Ramos (cell line): Measurements from ENCODE around the gene COL26A1.
"Not testable (repeated sequence)": the region's sequence is repeated elsewhere in the genome, so short reads cannot be mapped to it uniquely, and the experiment has no call there.

Source experiments
- in situ Hi-C: fragments of 300-500 bp; cut with MboI; formaldehyde crosslinking; loops from one replicate; pipeline ENCODE4 v1.14.3; 2022; ENCODE audit warnings: low sequenced_read_pairs; ENCODE audit not compliant: unreplicated experiment

COL26A1 gene

DNA sequence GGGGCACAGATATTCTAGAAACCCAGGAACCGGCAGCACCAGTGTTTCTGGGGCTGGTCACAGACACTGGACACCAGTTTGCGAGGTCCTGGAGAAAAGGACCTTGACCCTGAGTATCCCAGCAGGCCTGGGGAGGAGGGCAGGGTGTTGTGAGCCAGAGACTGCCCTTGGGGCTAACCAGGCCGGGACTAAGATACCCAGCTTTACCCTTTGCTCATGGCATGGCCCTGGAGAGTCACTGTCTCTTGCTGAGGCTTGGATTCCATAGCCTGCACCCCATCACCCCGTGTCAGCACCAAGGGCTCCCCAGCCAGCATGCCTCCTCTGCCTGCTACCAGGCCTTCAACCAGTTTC is 124.4 kb downstream of the COL26A1 start:
- in situ Hi-C loops = no loop called here

DNA sequence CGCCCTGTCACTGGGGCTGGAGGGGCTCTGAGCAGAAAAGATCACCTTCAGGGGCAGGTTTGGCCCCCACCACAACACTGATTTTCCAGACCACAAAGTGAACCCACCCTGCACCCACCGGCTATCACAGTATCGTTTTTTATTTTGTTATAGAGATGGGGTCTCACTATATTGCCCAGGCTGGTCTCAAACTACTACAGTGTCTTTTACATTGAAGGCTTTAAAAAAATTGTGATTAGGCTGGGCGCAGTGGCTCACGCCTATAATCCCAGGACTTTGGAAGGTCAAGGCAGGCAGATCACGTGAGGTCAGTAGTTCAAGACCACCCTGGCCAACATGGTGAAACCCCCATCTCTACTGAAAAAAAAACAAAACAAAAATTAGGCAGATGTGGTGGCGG is 125.1 kb downstream of the COL26A1 start:
- in situ Hi-C loops = no loop called here

DNA sequence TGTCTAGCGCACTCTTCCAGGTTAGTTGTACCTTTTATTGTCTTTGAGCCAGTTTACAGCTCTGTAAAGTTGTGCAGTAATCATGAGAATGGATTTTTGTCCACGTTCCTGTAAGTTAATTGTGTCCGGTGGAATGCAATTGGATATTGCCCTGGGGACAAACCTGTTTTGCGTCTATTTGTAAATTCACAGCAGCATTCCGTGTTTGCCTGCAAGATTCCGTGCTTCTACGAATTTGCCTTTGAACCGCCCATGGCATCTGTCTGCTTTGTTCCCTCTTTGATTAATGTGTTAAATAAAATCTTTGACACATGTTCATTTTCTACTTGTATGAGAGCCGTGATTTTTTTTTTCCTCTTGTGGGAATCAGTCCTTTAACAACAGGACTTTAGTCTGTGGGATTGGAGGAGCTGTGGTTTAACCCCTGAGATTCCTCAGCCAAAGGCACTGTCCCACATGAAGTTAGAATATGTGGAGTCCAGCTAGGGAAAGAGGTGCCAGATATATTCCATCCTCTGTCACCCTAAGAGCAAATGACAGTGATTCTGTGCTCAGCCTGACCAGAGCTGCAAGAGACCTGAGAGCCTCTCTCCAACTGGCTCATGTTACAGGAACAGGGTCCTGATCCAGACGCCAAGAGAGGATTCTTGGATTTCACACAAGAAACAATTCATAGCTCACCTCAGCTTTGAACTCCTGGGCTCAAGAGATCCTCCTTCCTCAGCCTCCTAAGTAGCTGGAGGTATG is 126.3 kb downstream of the COL26A1 start:
- in situ Hi-C loops = no loop called here

DNA sequence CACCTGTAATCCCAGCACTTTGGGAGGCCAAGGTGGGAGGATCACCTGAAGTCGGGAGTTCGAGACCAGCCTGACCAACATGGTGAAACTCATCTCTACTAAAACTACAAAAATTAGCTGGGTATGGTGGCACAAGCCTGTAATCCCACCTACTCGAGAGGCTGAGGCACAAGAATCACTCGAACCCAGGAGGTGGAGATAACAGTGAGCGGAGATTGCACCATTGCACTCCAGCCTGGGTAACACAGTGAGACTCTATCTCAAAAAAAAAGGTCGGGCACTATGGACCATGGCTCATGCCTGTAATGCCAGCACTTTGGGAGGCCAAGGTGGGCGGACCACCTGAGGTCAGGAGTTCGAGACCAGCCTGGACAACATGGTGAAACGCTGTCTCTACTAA is 127.8 kb downstream of the COL26A1 start:
- in situ Hi-C loops = not testable (repeated sequence)

DNA sequence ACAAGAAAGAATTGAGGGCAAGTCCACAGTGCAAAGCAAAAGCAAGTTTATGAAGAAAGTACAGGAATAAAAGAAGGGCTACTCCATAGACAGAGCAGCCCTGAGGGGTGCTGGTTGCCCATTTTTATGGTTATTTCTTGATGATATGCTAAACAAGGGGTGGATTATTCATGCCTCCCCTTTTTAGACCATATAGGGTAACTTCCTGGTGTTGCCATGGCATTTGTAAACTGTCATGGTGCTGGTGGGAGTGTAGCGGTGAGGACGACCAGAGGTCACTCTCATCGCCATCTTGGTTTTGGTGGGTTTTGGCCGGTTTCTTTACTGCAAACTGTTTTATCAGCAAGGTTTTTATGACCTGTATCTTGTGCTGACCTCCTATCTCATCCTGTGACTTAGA is 128.8 kb downstream of the COL26A1 start:
- in situ Hi-C loops = not testable (repeated sequence)

DNA sequence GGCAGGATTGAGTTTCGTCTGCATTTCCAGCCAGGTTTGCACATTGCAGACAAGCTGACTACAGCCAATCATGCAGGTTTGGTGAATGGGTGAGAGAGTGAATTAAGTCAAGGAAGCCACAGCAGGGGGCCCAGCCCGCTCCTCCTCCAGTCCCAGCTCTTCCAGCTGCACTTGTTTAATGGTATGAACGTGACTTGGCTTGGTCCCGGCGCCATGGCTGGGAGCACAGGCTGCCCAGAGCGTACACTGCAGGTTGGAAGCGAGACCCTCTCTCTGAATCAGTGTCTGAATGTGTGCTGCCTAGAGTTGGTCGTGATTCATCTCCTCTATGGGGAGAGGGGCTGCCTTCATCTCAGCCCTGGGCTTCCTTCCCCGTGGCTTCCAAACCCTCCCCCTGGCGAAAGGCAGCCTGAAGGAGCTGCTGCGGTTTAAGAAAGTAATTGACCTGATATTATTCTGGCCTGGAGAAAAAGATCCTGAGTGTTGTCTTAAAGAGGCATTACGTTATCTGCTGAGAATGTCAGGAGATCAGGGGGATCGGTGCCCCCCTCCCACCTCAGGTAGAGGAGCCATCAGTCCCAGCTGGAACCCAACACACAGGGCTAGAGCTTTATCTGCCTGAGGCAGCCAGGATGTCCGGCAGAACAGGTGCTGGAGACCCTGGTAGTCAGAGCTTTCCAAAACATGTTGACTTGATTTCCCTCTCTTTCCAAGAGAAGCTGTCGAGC is 132.1 kb downstream of the COL26A1 start:
- in situ Hi-C loops = no loop called here

DNA sequence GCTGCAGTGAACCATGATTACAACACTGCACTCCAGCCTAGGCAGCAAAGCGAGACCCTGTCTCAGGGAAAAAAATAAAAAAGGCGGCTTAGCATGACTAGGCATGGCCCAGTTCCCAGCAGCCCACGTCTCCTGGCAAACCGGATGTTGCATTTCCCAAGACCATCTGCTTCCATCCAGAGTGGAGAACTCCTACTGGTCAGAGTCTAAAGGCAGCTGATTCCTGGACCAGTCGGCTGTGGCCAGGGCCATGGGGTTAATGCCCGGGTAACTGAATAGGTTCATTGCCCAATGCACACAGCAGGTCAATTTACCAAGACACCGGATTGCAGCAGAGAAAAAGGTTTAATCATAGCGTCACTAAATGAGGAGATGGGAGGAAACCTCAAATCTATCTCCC is 133.3 kb downstream of the COL26A1 start:
- in situ Hi-C loops = no loop called here

DNA sequence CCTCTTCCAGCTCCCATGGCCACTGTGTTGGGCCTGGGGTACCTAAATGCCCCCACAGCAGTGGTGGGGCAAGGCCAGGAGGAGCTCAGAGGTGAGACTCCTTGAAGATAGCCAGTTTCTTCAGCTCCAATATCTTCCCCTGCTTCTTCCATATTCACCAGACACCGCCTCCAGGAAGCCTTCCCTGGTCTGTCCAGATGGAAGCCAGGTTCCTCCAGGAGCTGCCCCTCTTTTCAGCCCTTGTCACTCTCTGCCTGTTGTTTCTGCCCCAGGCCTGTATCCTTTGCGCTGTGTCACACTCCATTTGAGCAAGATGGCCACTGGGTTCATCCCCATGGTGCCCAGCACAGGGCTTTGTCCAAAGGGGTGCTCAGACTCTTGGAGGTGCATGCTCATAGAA is 138.7 kb downstream of the COL26A1 start:
- in situ Hi-C loops = no loop called here

DNA sequence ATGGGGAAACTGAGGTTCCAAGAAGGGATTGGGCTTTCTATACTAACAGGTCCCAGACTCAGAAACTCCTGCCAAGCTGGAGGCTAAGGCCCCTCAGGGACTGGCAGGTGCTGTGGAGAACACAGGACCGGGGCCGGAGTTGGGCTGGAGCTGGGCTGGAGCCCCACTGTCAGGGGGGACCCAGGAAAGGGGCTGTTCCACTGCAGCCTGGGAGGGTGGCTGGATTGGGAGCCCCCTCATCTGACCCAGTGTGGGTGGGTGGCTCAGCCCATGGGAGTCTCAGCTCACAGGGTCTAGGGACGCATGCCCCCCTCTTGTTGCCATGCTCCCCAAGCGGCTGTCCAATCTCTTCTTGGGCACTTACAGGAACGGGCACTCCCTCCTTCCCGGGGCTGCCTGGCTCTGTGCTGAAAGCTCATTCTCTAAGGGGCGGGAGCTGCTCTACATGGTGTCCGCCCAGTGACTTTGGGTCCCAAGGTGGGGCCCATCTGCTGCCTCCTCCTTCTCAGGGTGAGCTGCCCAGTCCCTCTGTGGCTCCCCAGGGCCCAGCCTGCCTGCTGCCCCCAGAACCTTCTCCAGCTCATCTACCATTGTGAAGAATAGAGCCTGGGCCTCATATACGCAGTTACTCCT is 139.9 kb downstream of the COL26A1 start:
- in situ Hi-C loops = no loop called here

DNA sequence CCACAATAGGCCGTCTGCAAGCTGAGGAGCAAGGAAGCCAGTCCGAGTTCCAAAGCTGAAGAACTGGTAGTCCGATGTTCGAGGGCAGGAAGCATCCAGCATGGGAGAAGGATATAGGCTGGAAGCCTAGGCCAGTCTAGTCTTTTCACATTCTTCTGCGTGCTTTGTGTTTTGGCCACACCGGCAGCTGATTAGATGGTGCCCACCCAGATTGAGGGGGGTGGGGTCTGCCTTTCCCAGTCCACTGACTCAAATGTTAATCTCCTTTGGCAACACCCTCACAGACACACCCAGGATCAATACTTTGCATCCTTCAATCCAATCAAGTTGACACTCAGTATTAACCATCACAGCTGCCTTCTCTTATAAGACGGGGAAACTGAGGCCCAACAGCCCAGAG is 142.8 kb downstream of the COL26A1 start:
- in situ Hi-C loops = not testable (repeated sequence)

DNA sequence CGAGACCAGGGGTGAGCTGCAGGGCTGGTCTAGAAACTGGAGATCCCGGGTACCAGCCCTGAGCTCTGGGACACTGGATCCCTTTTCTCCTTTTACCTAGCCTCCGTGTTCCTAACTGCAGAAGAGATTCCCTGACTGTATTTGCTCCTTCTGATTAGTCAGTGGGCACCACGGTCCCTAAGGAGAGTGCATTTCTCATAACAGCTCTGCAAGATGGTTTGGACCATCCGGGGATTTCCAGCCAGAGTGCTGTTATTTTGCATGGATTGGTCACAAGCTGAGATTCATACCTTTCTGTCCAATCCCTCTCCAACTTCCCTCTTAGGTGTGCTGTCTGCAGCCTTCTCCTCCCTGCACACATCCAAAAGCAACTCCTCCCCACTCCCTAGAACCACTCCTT is 143.9 kb downstream of the COL26A1 start:
- in situ Hi-C loops = no loop called here

DNA sequence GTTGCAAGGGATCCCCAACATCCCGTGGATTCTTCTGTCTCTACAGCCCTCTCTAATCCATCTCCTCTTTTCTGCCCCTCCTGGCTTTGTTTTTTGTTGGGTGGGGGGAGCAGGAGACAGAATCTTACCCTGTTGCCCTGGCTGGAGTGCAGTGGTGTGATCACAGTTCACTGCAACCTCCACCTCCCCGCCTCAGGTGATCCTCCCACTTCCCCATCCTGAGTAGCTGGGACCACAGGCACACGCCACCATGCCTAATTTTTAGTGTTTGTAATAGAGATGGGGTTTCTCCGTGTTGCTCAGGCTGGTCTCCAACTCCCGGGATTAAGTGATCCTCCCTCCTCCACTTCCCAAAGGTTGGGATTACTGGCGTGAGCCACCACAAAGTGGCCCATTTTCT is 144.7 kb downstream of the COL26A1 start:
- in situ Hi-C loops = no loop called here

DNA sequence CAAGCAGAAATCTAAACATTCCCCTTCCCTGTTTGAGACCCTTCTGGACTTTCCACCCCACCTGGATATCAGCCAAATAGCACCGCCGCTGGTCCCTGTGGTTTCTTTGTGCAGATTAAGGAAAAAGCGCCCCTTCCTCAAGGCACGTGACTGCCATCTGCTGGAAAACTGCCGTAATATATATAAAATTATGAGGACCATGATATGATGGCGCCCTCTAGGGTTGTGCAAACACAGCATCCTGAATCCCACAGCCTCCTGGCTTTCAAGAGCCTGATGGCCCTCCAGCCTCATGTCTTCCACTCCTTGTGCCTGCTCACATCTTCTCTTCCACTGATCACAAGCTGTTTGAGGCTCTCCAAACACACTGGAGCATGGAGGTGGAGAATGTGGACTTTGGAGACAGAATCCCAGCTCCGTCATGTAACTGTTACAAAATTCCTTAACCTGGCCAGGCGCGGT is 145.1 kb downstream of the COL26A1 start:
- in situ Hi-C loops = no loop called here

DNA sequence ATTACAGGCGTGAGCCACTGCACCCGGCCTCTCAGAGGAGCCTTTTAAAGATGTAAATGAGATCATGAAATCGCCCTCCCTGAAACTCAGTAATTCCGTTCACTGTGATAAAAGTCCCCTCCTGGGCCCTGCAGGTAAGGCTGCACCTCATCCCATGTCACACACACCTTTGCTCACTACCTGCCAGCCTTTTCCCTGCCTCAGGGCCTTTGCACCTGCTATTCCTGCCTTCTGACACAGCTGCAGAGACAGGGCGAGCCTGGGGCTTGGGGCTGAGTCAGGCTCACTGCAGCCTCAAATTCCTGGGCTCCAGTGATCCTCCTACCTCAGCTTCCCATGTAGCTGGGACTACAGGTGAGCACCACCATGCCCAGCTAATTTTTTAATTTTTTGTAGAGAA is 147.6 kb downstream of the COL26A1 start:
- in situ Hi-C loops = no loop called here

DNA sequence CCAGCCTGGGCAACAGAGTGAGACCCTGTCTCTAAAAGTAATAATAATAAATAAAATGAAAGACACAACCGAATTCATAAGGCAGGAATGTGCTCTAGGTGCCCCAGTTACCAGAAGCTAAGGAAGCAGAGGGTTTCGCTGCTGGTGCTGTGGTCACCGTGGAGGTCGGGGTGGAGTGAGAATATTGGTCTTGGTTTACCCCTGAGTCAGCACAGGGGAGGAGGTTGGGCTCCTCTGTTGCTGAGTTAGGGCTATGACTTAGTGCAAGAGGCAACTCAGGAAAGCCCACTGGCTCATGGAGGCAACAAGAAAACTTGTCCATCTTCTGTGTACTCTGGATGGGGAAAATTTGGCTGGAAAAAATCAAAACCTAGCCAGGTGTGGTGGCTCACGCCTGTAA is 149.3 kb downstream of the COL26A1 start:
- in situ Hi-C loops = no loop called here

DNA sequence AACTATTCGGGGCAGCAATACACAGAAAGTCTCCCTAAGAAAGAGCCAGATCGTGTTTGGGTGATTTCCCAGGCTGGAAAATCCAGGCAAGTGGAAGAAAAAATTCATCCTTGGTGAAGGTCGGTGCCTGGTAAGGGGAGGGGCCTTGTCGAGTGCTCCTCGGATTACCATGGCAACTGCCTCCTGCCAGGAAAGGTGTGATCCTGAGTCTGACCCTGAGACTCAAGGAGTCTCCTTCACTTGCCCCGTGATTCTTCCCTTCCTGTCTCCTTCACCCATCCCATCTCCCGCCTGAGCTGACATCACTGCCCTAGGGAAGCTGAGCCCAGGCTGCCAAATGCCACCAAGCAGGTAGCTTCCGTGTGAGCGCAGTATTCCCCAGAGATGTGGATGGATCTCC is 154.2 kb downstream of the COL26A1 start:
- in situ Hi-C loops = no loop called here

DNA sequence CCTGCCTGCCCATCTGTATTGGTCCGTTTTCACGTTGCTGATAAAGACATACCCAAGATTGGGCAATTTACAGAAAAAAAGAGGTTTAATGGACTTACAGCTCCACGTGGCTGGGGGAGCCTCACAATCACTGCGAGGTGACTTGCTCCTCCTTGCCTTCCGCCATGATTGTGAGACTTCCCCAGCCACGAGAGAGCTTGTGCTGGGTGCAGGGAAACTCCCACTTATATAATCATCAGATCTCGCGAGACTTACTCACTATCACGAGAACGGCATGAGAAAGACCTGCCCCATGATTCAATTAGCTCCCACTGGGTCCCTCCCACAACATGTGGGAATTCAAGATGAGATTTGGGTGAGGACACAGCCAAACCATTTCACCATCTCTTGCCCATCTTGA is 154.6 kb downstream of the COL26A1 start:
- in situ Hi-C loops = no loop called here

DNA sequence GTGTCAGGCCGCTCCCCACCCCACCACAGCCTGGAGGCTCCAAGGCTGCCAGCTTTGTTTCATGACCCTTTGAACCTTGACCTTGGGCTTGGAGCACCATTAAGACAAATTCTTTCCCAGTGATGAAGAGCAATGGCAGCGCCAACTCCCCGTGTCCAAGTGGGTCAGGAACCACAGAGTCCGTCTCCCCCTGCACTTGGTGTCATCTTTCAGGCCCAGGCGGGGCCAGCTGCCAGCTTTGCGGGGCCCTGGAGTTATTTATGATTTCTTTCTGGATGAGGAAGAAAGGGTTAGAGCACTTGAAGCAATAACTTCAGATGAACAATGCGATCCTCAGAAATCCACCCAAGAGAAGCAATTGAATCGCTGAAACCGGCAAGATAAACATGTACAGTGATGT is 155.7 kb downstream of the COL26A1 start:
- in situ Hi-C loops = no loop called here

DNA sequence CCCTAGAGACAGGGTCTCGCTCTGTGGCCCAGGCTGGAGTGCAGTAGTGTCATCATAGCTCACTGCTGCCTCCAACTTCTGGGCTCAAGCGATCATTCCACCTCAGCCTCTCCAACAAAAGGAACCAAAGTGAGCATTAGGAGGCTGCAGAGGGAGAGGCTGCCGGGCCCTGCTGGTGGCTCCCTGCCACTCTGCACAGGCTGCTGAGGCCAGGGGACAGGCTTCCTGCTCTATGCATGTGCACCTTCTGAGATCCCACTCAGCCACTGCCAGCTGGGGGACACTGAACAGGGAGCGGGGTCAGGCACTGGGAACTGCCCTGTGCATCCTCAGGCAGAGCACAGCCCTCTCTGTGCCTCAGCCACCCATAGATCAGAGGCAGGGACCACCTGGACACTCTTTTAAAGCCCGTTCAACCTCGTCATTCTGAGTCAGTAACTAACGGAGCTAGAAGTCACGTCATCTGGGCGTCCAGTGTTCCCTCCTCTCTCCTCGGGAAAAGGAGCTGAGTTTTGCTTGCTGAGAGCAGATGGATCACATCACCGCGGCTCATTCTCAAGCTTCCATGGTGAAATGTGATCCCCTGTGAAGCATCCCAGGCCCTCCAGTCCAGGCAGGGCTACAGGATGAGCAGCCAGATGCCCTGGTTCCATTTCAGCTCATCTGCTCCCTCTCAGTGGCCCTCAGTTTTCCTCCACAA is 156.8 kb downstream of the COL26A1 start:
- in situ Hi-C loops = no loop called here

DNA sequence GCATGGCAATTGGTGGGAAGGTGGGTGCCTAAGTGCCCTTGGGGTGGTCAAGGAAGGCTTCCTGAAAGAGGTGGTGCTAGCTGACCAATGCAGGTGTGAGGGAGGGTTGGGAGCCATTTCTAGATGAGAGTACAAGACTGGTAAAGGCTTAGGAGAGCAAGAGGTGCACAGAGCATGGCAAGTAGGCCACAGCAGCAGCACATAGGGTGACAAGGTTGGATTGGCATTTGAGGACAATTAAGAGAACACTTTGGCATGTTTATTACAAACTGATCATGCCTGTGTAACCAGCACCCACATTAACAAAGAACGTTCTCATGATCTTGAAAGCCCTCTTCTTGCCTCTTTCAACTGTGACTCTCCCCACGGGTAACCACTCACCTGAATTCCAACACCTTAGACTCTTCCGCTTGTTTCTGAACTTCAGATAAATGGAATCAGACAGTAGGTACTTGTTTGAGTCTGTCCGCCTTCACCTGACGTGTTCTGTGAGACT is 158.8 kb downstream of the COL26A1 start:
- in situ Hi-C loops = no loop called here

DNA sequence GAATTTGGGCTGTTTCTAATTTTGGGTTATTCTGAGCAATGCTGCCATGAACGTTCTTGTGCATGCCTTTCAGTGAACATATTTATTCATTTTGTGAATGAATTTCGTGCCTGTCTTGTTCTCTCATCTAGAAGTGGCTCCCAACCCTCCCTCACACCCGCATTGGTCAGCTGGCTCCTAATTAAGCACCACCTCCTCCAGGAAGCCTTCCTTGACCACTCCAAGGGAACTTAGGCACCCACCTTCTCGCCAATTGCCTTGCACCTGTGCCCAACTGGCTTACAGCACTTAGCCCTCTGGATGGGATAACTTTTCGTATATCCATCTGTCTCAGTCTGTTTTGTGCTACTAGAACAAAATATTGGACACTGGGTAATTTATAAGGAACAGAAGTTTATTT is 159.3 kb downstream of the COL26A1 start:
- in situ Hi-C loops = no loop called here
